Measurements from ENCODE around the gene FGD3.

The FGD3 gene

GRCh38 chr9:92948632-92949031 is 1.3 kb downstream of the FGD3 start:
- no peak for TF ChIP-seq CTCF (IDR thresholded peaks at IDR 0.05; ENCODE audit: insufficient read depth, low read depth, low read length, missing control alignments)
- H3K4me3 ChIP-seq (ENCODE audit: low read depth, low read length), result no peak overlapping the region
- no peak for DNase-seq (ENCODE audit: low read depth)

- TF ChIP-seq CTCF (IDR thresholded peaks at IDR 0.05; ENCODE audit: insufficient read depth, low read depth, low read length, missing control alignments), result no peak
- no peak overlapping the region for H3K4me3 ChIP-seq (ENCODE audit: low read depth, low read length)
- DNase-seq (ENCODE audit: low read depth), result no peak
Measured at GRCh38 chr9:92949266-92949982, 2.1 kb downstream of the FGD3 start.

GRCh38 chr9:92950359-92950955 is 3.1 kb downstream of the FGD3 start:
- H3K4me3 ChIP-seq (ENCODE audit: low read depth, low read length), result no peak overlapping the region
- no peak for TF ChIP-seq CTCF (IDR thresholded peaks at IDR 0.05; ENCODE audit: insufficient read depth, low read depth, low read length, missing control alignments)
- DNase-seq (ENCODE audit: low read depth), result no peak

- H3K4me3 ChIP-seq (ENCODE audit: low read depth, low read length), result no peak overlapping the region
- TF ChIP-seq CTCF (IDR thresholded peaks at IDR 0.05; ENCODE audit: insufficient read depth, low read depth, low read length, missing control alignments), result no peak
- DNase-seq (ENCODE audit: low read depth), result no peak
Measured at GRCh38 chr9:92952906-92953610, 5.7 kb downstream of the FGD3 start.

- H3K4me3 ChIP-seq (ENCODE audit: low read depth, low read length), result no peak overlapping the region
- peak; percentile 82 for DNase-seq (ENCODE audit: low read depth)
Measured at GRCh38 chr9:92954049-92954861, 6.9 kb downstream of the FGD3 start.

More at GRCh38 chr9:92954049-92954861, 6.9 kb downstream of the FGD3 start:
- no peak for TF ChIP-seq CTCF (IDR thresholded peaks at IDR 0.05; ENCODE audit: insufficient read depth, low read depth, low read length, missing control alignments)
